Hepatocyte (in vitro differentiated cells): ENCODE data around the gene CALML5.

ENCODE experiments used
- EZH2 ChIP-seq: fragments of 200-600 bp; sonication (generic); IDR thresholded peaks from 2 replicates; pipeline ENCODE4 v1.6.1; 2016; ENCODE audit warnings: antibody characterized with exemption, mild to moderate bottlenecking, borderline replicate concordance
- TF ChIP-seq, protein P1 (sequence below): fragments of 200-600 bp; sonication (generic); IDR thresholded peaks from 2 replicates; pipeline ENCODE4 v1.5.1; 2016; ENCODE audit warnings: antibody characterized with exemption, mild to moderate bottlenecking; ENCODE audit not compliant: poor library complexity

DNA sequence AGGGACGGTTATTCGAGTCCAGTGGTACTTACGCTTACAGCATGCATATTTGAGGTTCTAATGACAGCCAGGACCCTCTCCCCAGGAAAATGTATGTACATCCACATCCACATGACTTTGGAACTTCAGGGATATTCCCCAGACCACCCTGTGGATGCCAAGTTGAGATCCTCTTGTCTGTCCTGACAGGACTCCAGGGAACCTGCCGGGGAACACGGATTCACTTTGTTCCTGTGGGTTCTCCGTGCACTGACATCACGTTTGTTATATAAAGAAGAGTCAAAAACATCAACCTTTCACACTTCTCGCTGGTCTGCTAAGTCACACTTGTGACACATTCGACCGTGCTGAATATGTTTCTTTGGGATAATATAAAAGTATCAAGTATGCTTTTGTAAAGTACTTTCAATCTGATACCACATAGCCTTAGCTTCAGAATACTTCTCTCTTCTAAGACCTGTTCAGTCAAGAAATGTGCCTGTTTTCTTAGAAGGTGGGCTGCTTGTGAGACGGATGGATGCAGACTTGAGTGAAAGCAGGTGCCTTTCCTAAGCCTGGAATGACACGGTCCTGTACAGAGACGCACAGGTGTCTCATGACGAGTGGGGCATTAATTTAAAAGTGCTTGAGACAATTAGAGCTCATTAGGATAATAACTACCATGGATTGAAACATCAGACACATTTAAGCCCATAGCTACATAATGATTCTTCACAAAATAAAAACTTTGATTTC lies 38.7 kb downstream of the CALML5 start:
- TF ChIP-seq, protein P1, sequence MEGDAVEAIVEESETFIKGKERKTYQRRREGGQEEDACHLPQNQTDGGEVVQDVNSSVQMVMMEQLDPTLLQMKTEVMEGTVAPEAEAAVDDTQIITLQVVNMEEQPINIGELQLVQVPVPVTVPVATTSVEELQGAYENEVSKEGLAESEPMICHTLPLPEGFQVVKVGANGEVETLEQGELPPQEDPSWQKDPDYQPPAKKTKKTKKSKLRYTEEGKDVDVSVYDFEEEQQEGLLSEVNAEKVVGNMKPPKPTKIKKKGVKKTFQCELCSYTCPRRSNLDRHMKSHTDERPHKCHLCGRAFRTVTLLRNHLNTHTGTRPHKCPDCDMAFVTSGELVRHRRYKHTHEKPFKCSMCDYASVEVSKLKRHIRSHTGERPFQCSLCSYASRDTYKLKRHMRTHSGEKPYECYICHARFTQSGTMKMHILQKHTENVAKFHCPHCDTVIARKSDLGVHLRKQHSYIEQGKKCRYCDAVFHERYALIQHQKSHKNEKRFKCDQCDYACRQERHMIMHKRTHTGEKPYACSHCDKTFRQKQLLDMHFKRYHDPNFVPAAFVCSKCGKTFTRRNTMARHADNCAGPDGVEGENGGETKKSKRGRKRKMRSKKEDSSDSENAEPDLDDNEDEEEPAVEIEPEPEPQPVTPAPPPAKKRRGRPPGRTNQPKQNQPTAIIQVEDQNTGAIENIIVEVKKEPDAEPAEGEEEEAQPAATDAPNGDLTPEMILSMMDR: no peak
- no peak for TF ChIP-seq EZH2
